HCT116 (cell line): ENCODE results near the gene RBM26. TPM values are rescaled to one million over a fixed set of nuclear protein-coding genes. Genes with fewer than 3 reads are reported as not detected.

ENCODE experiments used
- ATAC-seq: fragments of 200-7000 bp; cut with Tn5 transposase; 2 replicates; pipeline ENCODE4 v1.9.1; 2020; ENCODE audit warnings: mild to moderate bottlenecking, moderate library complexity
- BruUV-seq: library from RNA; stranded (reverse); fragments of 400-500 nt; replicated peaks from 2 replicates; lab custom pipeline; 2021; lab: Mats Ljungman, UMichigan
- CTCF ChIA-PET: fragments of 300-600 bp; sonication (Branson Sonifier 250); formaldehyde crosslinking; loops from one replicate; lab custom pipeline; 2021; ENCODE audit warnings: antibody characterized with exemption; lab: Charles Lee
- POLR2A ChIA-PET: fragments of 300-600, 350-600 bp; sonication (Branson Sonifier 250); formaldehyde crosslinking; loops from one replicate; lab custom pipeline; 2021; ENCODE audit warnings: antibody characterized with exemption; lab: Charles Lee
- RAD21 ChIA-PET, 2 experiments: fragments of 300-600 bp; sonication (Branson Sonifier 250); formaldehyde crosslinking; loops; one replicate each; lab custom pipeline; 2023; ENCODE audit warnings: low total read pairs in 2 of 2; ENCODE audit not compliant: uncharacterized antibody in 2 of 2, unreplicated experiment in 2 of 2, low non-redundant PET in 1 of 2; lab: Charles Lee
- DNase-seq: peaks from one replicate; pipeline ENCODE4 v3.0.0-alpha.2; 2010; ENCODE audit warnings: low read depth, low spot score
- H2AFZ ChIP-seq: fragments of 200-600 bp; shearing (Covaris generic), sonication (generic); 2 replicates; pipeline ENCODE4 v1.6.1; 2017; ENCODE audit warnings: low read depth, mixed run types, mixed read lengths, antibody characterized with exemption, low read length; ENCODE audit not compliant: poor library complexity, severe bottlenecking
- H3K27ac ChIP-seq: 2 replicates; pipeline ENCODE4 v1.5.1; 2012; ENCODE audit warnings: low read depth, low read length
- H3K27me3 ChIP-seq: fragments of 200-600 bp; sonication (generic); 2 replicates; pipeline ENCODE4 v1.6.1; 2016; ENCODE audit warnings: mixed run types, low read length, mixed read lengths; ENCODE audit not compliant: insufficient read depth
- H3K36me3 ChIP-seq, 2 experiments: fragments of 200-500 bp in 1 of 2; fragments of 200-600 bp in 1 of 2; sonication (Bioruptor generic) in 1 of 2; sonication (generic) in 1 of 2; 2 replicates each; pipeline versions ENCODE4 v1.5.1 to v1.6.1; 2014 to 2016; ENCODE audit warnings: low read length in 2 of 2, inconsistent platforms in 1 of 2, mixed read lengths in 1 of 2, mixed run types in 1 of 2; ENCODE audit not compliant: insufficient read depth in 2 of 2, control insufficient read depth in 1 of 2
- H3K4me1 ChIP-seq, 2 experiments: fragments of 200-600 bp in 1 of 2; sonication (generic) in 1 of 2; 2 replicates each; pipeline versions ENCODE4 v1.5.1 to v1.6.1; 2012 to 2017; ENCODE audit warnings: low read length in 2 of 2, inconsistent platforms in 1 of 2, mild to moderate bottlenecking in 1 of 2, mixed read lengths in 1 of 2, mixed run types in 1 of 2, moderate library complexity in 1 of 2; ENCODE audit not compliant: insufficient read depth in 2 of 2, control insufficient read depth in 1 of 2
- H3K4me2 ChIP-seq: fragments of 200-600 bp; sonication (generic); 2 replicates; pipeline ENCODE4 v1.6.1; 2017; ENCODE audit warnings: mixed run types, low read length, mixed read lengths
- H3K4me3 ChIP-seq, 2 experiments: fragments of 200-600 bp in 1 of 2; sonication (generic) in 1 of 2; replicated peaks in 1 of 2; 2 replicates each; pipeline ENCODE4 v1.5.1; 2011 to 2016; ENCODE audit warnings: low read length in 2 of 2, control low read depth in 1 of 2, low read depth in 1 of 2, mild to moderate bottlenecking in 1 of 2, mixed read lengths in 1 of 2, mixed run types in 1 of 2
- H3K79me2 ChIP-seq: fragments of 200-600 bp; sonication (generic); 2 replicates; pipeline ENCODE4 v1.6.1; 2017; ENCODE audit warnings: mild to moderate bottlenecking, mixed run types, low read length, moderate library complexity, mixed read lengths; ENCODE audit not compliant: insufficient read depth
- H3K9ac ChIP-seq: fragments of 200-600 bp; sonication (generic); 2 replicates; pipeline ENCODE4 v1.6.1; 2016; ENCODE audit warnings: low read length, mixed read lengths
- H3K9me2 ChIP-seq: fragments of 200-600 bp; sonication (generic), shearing (Covaris generic); 2 replicates; pipeline ENCODE4 v1.6.1; 2017; ENCODE audit warnings: mixed run types, mild to moderate bottlenecking, moderate library complexity; ENCODE audit not compliant: insufficient read depth
- H3K9me3 ChIP-seq, 2 experiments: fragments of 200-500 bp in 1 of 2; fragments of 200-600 bp in 1 of 2; sonication (Bioruptor generic) in 1 of 2; sonication (generic) in 1 of 2; 2 replicates each; pipeline ENCODE4 v1.6.1; 2014 to 2017; ENCODE audit warnings: low read length in 2 of 2, mixed read lengths in 2 of 2, inconsistent platforms in 1 of 2, low read depth in 1 of 2, mild to moderate bottlenecking in 1 of 2, mixed run types in 1 of 2, moderate library complexity in 1 of 2; ENCODE audit not compliant: control insufficient read depth in 1 of 2, insufficient read depth in 1 of 2
- H4K20me1 ChIP-seq: fragments of 200-600 bp; sonication (generic), shearing (Covaris generic); 2 replicates; pipeline ENCODE4 v1.6.1; 2017; ENCODE audit warnings: mixed run types, mild to moderate bottlenecking, moderate library complexity; ENCODE audit not compliant: insufficient read depth
- EZH2phosphoT487 ChIP-seq: fragments of 200-600 bp; IDR thresholded peaks from 2 replicates; pipeline ENCODE4 v1.6.1; 2018; ENCODE audit warnings: antibody characterized with exemption, borderline replicate concordance
- FOSL1 ChIP-seq: IDR thresholded peaks from 2 replicates; pipeline ENCODE4 v1.6.1; 2012; ENCODE audit warnings: low read depth
- JUND ChIP-seq: IDR thresholded peaks from 2 replicates; pipeline ENCODE4 v1.6.1; 2012
- RAD21 ChIP-seq: IDR thresholded peaks from 2 replicates; pipeline ENCODE4 v1.6.1; 2012; ENCODE audit warnings: low read depth, mild to moderate bottlenecking
- SIN3A ChIP-seq: IDR thresholded peaks from 2 replicates; pipeline ENCODE4 v1.6.1; 2012; ENCODE audit warnings: low read depth
- SRF ChIP-seq: IDR thresholded peaks from 2 replicates; pipeline ENCODE4 v1.6.1; 2012; ENCODE audit warnings: low read depth
- ZFX ChIP-seq: fragments of 450-650 bp; IDR thresholded peaks from 2 replicates; pipeline ENCODE4 v1.6.1; 2017
- ZNF274 ChIP-seq: fragments of 200-500 bp; sonication (Bioruptor generic); IDR thresholded peaks from 2 replicates; pipeline ENCODE4 v1.6.1; 2014; ENCODE audit warnings: mild to moderate bottlenecking, low read depth, low read length, inconsistent platforms
- intact Hi-C: fragments of 100-400 bp; cut with micrococcal nuclease; formaldehyde crosslinking; loops from 2 replicates; pipeline ENCODE4 v1.10.0; 2022
- total RNA-seq: library from RNA; stranded (reverse); gene quantifications from one replicate; pipeline ENCODE4 v1.2.1, GENCODE V29; 2021; ENCODE audit not compliant: unreplicated experiment
- TF ChIP-seq, protein P1 (sequence below), 3 experiments: fragments of 200-600 bp in 1 of 3; sonication (generic) in 1 of 3; IDR thresholded peaks in 2 of 3; conservative IDR thresholded peaks in 1 of 3; 2 replicates each; pipeline ENCODE4 v1.5.1; 2012 to 2017; ENCODE audit warnings: low read depth in 2 of 3, low read length in 2 of 3, antibody characterized with exemption in 1 of 3, borderline replicate concordance in 1 of 3, control low read depth in 1 of 3, mild to moderate bottlenecking in 1 of 3, mixed read lengths in 1 of 3, mixed run types in 1 of 3, moderate library complexity in 1 of 3; ENCODE audit not compliant: insufficient read depth in 1 of 3

Gene RBM26
- total RNA-seq, 1 experiment from 2014 or later: 52.5 TPM

DNA sequence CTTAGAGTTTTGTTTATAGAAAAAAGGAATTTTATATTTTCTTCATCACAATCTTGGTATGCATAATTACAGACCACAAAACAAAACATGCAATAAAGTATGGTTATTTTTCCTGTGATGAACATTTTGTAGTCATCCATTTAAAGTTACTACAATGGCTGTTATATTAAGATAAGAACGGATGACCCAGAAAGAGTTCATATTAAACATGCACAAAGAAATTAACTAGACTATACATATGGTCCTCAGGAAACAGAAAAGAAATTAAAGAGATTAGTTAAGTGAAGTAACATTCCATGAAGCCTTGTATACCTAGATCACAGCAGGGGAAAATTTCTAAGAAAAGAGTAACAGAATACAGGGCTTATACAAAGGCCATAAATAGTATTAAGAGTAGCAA is 36.8 kb downstream of the RBM26 start (continued):
- TF ChIP-seq ZFX: no peak
- TF ChIP-seq SRF: no peak
- no peak for TF ChIP-seq SIN3A
- no peak for TF ChIP-seq EZH2phosphoT487
- no peak for TF ChIP-seq JUND
- no peak for TF ChIP-seq RAD21
- TF ChIP-seq, protein P1, sequence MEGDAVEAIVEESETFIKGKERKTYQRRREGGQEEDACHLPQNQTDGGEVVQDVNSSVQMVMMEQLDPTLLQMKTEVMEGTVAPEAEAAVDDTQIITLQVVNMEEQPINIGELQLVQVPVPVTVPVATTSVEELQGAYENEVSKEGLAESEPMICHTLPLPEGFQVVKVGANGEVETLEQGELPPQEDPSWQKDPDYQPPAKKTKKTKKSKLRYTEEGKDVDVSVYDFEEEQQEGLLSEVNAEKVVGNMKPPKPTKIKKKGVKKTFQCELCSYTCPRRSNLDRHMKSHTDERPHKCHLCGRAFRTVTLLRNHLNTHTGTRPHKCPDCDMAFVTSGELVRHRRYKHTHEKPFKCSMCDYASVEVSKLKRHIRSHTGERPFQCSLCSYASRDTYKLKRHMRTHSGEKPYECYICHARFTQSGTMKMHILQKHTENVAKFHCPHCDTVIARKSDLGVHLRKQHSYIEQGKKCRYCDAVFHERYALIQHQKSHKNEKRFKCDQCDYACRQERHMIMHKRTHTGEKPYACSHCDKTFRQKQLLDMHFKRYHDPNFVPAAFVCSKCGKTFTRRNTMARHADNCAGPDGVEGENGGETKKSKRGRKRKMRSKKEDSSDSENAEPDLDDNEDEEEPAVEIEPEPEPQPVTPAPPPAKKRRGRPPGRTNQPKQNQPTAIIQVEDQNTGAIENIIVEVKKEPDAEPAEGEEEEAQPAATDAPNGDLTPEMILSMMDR (IDR thresholded peaks at IDR 0.05 in 2 of 3, conservative IDR thresholded peaks at IDR 0.05 in 1 of 3; ENCODE audit: borderline replicate concordance in 1 of 3, insufficient read depth in 1 of 3, low read depth in 2 of 3, low read length in 2 of 3): no peak

DNA sequence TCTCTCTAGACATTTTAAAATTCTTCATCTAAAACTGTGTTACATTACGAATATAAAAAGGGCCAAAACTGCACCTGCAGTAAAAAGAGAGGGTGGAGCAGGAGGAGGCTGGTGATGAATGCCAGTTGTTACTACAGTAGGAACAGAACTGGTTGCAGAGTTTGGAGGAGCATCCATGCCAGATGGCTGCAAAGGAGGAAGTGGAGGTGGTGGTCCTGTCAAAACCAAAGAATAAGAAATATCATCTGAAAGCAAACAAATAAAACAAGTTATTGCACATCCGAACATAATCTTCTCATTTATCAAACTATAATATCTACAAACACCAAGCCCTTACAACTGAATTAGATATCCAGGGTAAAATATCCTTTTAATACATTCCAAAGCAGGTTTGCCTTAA is 40.1 kb downstream of the RBM26 start:
- Histone ChIP-seq H3K9me3 (no peaks in the 10 kb centered on the region), H3K27ac (no peak overlapping the region), H4K20me1 (no peaks in the 10 kb centered on the region), H2AFZ (no peak overlapping the region), H3K27me3 (no peaks in the 10 kb centered on the region), H3K4me2 (no peak overlapping the region), H3K4me1 (no peaks in the 10 kb centered on the region), H3K36me3 (peaks cover 44 to 51% of the 10 kb centered on the region in 2 experiments), H3K9me2 (no peaks in the 10 kb centered on the region)
- intact Hi-C loops: no loop called here
- ChIA-PET RAD21 (no interaction called here), CTCF (no interaction called here), POLR2A (no interaction called here)
- no TSS peak for BruUV-seq
- no peak for TF ChIP-seq FOSL1
- no peak for TF ChIP-seq SIN3A
- TF ChIP-seq ZNF274: no peak
- TF ChIP-seq, all 23 proteins: peak for 0
- ATAC-seq (no peak), DNase-seq (no peak)
- Histone ChIP-seq H3K79me2 (peaks cover 59% of the 10 kb centered on the region), H3K9ac (no peak overlapping the region), H3K4me3 (no peak overlapping the region)
